Measurements from ENCODE around the gene TSPAN9. TPM values are rescaled to one million over a fixed set of nuclear protein-coding genes. Genes with fewer than 3 reads are reported as not detected.

The TSPAN9 gene
- total RNA-seq, 1 donor, result 13.0 TPM

DNA sequence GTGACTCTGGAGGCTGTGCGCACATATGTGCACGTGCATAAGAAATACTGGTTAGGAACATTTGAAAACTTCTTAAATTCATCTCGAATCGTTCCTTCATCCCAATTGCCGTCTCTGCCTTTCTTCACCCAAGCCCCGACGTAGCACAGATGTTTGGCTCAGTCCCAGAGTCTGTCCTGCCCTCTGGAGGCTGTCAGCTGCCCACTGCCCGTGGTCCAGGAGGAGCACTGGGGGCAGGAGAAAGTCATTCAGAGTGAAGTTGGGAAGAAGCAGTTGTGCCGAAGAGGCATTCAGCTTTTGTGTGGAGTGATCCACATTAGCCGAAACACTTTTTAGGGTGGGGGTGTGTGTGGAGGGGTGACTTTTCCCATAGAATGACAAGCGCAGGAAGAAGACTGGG lies 124.9 kb downstream of the TSPAN9 start:
- Histone ChIP-seq H3K27me3 (ENCODE audit: insufficient read depth, low read length) (peaks cover 41% of the 10 kb centered on the region), H4K20me1 (ENCODE audit: insufficient read depth, low read length) (peaks cover 38% of the 10 kb centered on the region), H3K27ac (ENCODE audit: low read depth, low read length) (no peak overlapping the region), H3K9me3 (ENCODE audit: low read depth, low read length) (no peaks in the 10 kb centered on the region), H3K4me2 (ENCODE audit: insufficient read depth, low read length) (no peak overlapping the region), H3K79me2 (ENCODE audit: insufficient read depth, low read length) (no peaks in the 10 kb centered on the region), H3K36me3 (ENCODE audit: insufficient read depth, low read length) (no peaks in the 10 kb centered on the region), H2AFZ (ENCODE audit: low read length) (no peak overlapping the region), H3K4me3 (ENCODE audit: insufficient read depth, low read length) (no peak overlapping the region), H3K4me1 (ENCODE audit: insufficient read depth, low read length) (no peaks in the 10 kb centered on the region)
- DNase-seq (ENCODE audit: insufficient read length, low spot score, missing footprints), result peak; percentile 87
- TF ChIP-seq, protein P1, sequence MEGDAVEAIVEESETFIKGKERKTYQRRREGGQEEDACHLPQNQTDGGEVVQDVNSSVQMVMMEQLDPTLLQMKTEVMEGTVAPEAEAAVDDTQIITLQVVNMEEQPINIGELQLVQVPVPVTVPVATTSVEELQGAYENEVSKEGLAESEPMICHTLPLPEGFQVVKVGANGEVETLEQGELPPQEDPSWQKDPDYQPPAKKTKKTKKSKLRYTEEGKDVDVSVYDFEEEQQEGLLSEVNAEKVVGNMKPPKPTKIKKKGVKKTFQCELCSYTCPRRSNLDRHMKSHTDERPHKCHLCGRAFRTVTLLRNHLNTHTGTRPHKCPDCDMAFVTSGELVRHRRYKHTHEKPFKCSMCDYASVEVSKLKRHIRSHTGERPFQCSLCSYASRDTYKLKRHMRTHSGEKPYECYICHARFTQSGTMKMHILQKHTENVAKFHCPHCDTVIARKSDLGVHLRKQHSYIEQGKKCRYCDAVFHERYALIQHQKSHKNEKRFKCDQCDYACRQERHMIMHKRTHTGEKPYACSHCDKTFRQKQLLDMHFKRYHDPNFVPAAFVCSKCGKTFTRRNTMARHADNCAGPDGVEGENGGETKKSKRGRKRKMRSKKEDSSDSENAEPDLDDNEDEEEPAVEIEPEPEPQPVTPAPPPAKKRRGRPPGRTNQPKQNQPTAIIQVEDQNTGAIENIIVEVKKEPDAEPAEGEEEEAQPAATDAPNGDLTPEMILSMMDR (IDR thresholded peaks at IDR 0.05; ENCODE audit: extremely low read depth, low read depth, low read length), result no peak

DNA sequence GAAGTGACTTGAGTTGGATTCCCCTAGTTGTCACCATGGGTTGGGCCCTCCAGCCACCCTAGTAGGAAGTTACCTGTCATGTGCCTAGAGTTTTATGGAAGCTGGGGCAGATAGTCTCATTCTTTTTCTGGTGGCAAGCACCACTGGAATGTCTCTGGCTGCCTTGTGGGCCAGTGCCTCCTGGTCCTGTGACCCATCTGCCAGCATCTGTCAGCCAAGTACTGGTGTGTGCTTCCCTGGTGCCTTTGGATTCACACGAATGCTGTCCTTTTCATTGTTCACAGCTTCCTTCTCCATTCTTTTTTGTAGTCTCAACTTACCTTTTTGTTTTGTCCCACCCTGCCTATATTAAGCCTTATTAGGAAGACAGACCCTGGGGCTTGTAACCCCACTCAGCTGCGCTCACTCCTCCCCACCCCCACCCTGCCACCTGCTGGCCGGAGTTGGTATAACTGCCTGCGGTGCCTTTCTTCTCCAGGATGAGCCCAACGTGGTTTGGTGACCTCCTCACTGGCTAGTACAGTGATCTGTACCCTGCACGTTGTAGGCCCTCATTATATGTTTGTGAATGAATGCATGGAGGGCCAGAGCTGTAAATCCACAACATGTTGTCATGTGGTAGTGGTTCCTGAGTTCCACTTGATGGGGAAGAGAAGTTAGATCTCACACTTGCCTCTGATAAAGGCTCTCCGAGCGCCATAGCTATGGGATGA lies 125.7 kb downstream of the TSPAN9 start:
- Histone ChIP-seq H3K4me1 (ENCODE audit: insufficient read depth, low read length) (no peaks in the 10 kb centered on the region), H3K79me2 (ENCODE audit: insufficient read depth, low read length) (no peaks in the 10 kb centered on the region), H3K27me3 (ENCODE audit: insufficient read depth, low read length) (peaks cover 37% of the 10 kb centered on the region), H3K9me3 (ENCODE audit: low read depth, low read length) (no peaks in the 10 kb centered on the region), H3K36me3 (ENCODE audit: insufficient read depth, low read length) (no peaks in the 10 kb centered on the region), H3K4me3 (ENCODE audit: insufficient read depth, low read length) (no peak overlapping the region), H4K20me1 (ENCODE audit: insufficient read depth, low read length) (peaks cover 34% of the 10 kb centered on the region), H3K4me2 (ENCODE audit: insufficient read depth, low read length) (no peak overlapping the region), H2AFZ (ENCODE audit: low read length) (no peak overlapping the region), H3K27ac (ENCODE audit: low read depth, low read length) (no peak overlapping the region)
- TF ChIP-seq, protein P1 (IDR thresholded peaks at IDR 0.05; ENCODE audit: extremely low read depth, low read depth, low read length), result peak; percentile 95
- peak; percentile 97 for DNase-seq (ENCODE audit: insufficient read length, low spot score, missing footprints)

DNA sequence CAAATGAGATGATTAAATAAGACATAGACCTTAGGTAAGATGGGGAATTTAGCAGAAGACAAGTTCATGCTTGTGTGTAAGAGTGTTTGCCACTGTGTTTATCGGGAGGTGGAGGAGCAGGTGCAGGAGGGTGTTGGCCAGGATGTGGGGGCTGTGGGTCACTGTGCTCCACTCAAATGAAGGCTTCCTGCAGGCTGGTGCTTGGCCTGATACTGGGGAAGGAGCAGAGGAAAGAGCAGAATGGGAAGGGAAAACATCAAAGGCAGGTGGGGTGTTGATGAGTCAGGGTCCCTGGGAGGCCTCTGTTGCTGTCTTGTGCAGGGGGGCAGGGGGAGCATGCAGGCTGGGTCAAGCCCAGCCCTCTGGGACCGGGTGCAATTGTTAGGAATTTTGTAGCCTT lies 126.5 kb downstream of the TSPAN9 start:
- no peak overlapping the region for H3K4me2 ChIP-seq (ENCODE audit: insufficient read depth, low read length)
- no peak overlapping the region for H3K4me3 ChIP-seq (ENCODE audit: insufficient read depth, low read length)

DNA sequence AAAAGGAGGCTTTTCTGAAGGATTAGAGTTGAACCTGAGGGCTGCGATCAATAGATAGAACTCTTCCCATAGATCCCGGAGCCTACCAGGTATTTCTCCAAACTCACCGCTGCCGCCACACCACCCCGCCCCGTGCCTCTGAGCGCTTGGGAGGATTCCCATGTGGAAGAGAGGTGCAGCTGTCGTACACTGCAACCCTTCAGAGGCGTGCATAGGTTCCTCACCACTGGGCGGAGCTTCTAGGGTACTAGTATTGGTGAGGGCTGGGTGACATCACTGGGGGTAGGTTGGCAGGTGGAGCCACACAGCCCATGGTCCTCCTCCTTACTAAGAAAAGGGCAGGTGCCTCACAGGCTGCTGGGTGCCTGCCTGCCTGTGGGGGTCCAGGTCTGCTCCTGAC lies 127.0 kb downstream of the TSPAN9 start:
- H4K20me1 ChIP-seq (ENCODE audit: insufficient read depth, low read length), result peaks cover 31% of the 10 kb centered on the region
- peaks cover 32% of the 10 kb centered on the region for H3K27me3 ChIP-seq (ENCODE audit: insufficient read depth, low read length)
- H3K79me2 ChIP-seq (ENCODE audit: insufficient read depth, low read length), result no peaks in the 10 kb centered on the region
- TF ChIP-seq, protein P1 (IDR thresholded peaks at IDR 0.05; ENCODE audit: extremely low read depth, low read depth, low read length), result no peak
- no peaks in the 10 kb centered on the region for H3K4me1 ChIP-seq (ENCODE audit: insufficient read depth, low read length)
- H3K9me3 ChIP-seq (ENCODE audit: low read depth, low read length), result no peaks in the 10 kb centered on the region
- DNase-seq (ENCODE audit: insufficient read length, low spot score, missing footprints), result peak; percentile 80
- H3K4me3 ChIP-seq (ENCODE audit: insufficient read depth, low read length), result no peak overlapping the region
- H3K27ac ChIP-seq (ENCODE audit: low read depth, low read length), result no peak overlapping the region
- no peak overlapping the region for H2AFZ ChIP-seq (ENCODE audit: low read length)
- no peaks in the 10 kb centered on the region for H3K36me3 ChIP-seq (ENCODE audit: insufficient read depth, low read length)
- no peak overlapping the region for H3K4me2 ChIP-seq (ENCODE audit: insufficient read depth, low read length)

More for the DNA sequence above, 126.5 kb downstream of the TSPAN9 start:
- DNase-seq (ENCODE audit: insufficient read length, low spot score, missing footprints), result peak; percentile 68
- TF ChIP-seq, protein P1 (IDR thresholded peaks at IDR 0.05; ENCODE audit: extremely low read depth, low read depth, low read length), result no peak
- Histone ChIP-seq H3K27ac (ENCODE audit: low read depth, low read length) (no peak overlapping the region), H4K20me1 (ENCODE audit: insufficient read depth, low read length) (peaks cover 34% of the 10 kb centered on the region), H2AFZ (ENCODE audit: low read length) (no peak overlapping the region), H3K4me1 (ENCODE audit: insufficient read depth, low read length) (no peaks in the 10 kb centered on the region), H3K27me3 (ENCODE audit: insufficient read depth, low read length) (peaks cover 37% of the 10 kb centered on the region), H3K79me2 (ENCODE audit: insufficient read depth, low read length) (no peaks in the 10 kb centered on the region), H3K9me3 (ENCODE audit: low read depth, low read length) (no peaks in the 10 kb centered on the region), H3K36me3 (ENCODE audit: insufficient read depth, low read length) (no peaks in the 10 kb centered on the region)

Measured in osteoblast (primary cell).